LNCaP clone FGC (cell line): ENCODE results near the gene KIF21B.

Experiments
- DNase-seq: peaks from one replicate; pipeline ENCODE4 v3.0.0-alpha.2; 2011; ENCODE audit warnings: low read depth
- H3K4me3 ChIP-seq: 2 replicates; pipeline ENCODE4 v1.5.1; 2011; ENCODE audit warnings: mild to moderate bottlenecking, low read depth, low read length, control low read depth
- TF ChIP-seq, protein P1 (sequence below): IDR thresholded peaks from 2 replicates; pipeline ENCODE4 v1.5.1; 2012; ENCODE audit warnings: mild to moderate bottlenecking; ENCODE audit not compliant: control insufficient read depth, insufficient read depth; ENCODE audit errors: extremely low read depth

The KIF21B gene

DNA sequence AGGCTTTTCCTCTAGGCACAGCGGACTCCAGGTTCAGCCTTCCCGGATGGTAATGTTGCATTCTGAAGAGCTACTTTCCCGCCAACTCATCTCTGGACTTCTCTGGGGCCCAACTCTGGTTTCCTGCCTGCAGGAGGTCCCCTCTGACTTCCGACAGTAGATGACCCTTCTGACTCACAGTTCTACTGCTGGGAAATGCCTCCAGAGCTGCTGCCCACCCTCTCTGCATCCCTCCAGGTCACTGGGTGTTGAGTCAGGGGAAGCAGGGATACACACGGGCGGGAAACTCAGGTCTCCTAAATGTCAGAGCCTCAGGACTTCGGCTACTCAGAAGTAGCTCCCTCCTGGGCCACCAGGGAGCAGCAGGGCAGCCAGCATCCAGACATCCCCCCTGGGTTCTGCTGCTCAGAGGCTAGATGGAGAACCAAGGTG, 2.1 kb upstream of the KIF21B start:
- no peak for DNase-seq
- TF ChIP-seq, protein P1, sequence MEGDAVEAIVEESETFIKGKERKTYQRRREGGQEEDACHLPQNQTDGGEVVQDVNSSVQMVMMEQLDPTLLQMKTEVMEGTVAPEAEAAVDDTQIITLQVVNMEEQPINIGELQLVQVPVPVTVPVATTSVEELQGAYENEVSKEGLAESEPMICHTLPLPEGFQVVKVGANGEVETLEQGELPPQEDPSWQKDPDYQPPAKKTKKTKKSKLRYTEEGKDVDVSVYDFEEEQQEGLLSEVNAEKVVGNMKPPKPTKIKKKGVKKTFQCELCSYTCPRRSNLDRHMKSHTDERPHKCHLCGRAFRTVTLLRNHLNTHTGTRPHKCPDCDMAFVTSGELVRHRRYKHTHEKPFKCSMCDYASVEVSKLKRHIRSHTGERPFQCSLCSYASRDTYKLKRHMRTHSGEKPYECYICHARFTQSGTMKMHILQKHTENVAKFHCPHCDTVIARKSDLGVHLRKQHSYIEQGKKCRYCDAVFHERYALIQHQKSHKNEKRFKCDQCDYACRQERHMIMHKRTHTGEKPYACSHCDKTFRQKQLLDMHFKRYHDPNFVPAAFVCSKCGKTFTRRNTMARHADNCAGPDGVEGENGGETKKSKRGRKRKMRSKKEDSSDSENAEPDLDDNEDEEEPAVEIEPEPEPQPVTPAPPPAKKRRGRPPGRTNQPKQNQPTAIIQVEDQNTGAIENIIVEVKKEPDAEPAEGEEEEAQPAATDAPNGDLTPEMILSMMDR = no peak
- no peak overlapping the region for H3K4me3 ChIP-seq

DNA sequence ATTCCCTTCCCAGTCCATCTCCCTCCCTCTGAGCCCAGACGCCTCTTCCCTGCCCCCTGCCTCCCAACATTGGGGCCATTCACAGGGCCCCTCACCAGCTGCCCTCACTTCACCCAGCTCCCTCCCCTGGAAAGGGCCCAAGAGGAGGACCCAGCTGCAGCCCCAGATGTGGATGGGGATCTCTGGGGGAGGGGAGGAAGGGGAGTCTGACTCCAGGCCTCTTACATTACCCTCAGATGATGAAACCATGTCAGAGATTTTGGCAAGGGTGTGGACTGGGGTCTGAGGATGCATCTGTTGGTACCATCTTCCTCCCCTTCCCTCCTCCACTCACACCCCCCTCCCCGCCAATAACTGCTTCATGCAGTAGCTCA, 1.1 kb upstream of the KIF21B start:
- TF ChIP-seq, protein P1 = no peak
- DNase-seq = no peak
- H3K4me3 ChIP-seq = no peak overlapping the region

DNA sequence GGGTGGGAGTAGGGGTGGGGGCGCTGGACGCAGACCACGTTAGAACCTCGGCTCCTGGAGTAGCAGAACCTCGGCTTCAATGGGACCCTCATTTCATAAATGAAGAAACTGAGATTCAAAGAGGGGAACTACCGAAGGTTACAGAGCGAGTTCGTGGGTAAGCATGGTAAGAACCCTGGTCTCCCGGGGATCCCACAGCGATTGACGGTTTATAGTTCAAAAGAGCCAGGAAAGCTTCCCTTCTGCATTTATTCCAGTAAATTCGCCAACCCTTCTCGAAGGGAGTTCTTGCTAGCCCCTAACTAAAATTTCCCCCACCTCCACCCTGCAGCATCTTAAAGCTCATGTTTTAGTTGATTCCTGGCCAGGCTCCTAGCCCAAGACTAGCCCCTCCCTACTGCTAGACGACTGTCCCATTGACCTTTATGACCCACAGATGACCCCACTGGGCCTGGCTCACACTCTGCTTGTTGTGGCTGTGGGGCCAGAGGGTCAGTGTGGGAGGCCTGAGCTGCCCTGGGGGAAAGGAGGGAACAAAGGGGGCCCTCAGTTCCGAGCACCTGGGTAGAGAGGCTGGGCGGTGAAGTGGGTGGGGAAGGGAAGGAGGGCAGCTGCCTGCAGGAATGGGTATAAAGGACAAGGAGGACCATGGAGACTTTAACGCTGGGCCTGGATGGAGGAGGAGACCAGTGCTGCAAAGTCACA, 558 bp upstream of the KIF21B start:
- H3K4me3 ChIP-seq = no peak overlapping the region
- TF ChIP-seq, protein P1 = no peak
- no peak for DNase-seq

DNA sequence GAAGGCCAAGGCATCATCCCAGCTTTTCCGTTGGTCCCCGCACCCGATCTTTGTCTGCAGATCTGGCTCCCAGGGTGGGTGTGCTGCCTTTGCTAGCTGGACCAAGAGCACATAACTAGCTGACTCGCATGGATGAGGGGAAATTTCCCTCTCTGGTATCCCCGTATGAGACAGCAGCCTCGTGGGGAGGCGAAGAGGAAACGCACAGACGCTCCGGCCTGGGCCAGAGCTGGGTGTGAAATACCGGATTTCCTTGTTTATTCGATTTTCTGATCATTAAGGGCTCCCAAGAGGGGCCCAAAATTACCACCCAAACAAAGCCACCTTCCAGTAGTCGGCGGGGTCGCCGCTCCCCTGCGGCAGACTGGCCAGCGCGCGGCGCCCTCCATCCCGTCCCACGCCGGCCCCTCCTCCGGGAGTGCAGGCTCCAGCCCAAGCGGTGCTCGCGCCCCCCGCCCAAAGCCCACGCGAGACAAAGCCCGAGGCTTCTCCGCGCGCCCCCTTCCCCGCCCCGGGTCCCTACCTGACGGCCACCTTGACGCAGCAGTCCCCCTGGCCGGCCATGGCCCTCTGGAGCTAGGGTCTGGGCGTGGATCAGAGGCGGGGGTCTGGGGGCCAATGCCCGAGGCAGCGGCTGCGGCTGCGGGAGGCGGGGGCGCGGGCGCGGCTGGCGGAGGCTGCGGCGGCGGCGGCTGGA, 546 bp downstream of the KIF21B start:
- TF ChIP-seq, protein P1 = no peak
- no peak overlapping the region for H3K4me3 ChIP-seq
- no peak for DNase-seq

DNA sequence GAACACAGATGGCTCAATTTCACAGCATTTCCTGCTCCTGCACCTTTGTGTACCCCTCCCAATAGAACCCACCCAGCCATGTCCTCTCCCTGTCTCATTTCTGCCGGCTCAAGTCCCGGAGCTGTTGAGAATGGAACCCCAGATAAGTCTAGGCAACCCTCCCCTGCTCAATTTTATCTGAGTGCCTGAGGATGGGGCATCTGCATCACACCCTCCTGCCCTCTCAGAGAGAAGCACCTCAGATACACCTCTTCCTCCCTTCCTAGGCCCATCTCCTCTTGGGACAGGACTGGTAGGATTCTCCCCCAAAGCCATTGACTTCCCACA, 1.1 kb downstream of the KIF21B start:
- TF ChIP-seq, protein P1 = no peak
- no peak overlapping the region for H3K4me3 ChIP-seq
- no peak for DNase-seq

DNA sequence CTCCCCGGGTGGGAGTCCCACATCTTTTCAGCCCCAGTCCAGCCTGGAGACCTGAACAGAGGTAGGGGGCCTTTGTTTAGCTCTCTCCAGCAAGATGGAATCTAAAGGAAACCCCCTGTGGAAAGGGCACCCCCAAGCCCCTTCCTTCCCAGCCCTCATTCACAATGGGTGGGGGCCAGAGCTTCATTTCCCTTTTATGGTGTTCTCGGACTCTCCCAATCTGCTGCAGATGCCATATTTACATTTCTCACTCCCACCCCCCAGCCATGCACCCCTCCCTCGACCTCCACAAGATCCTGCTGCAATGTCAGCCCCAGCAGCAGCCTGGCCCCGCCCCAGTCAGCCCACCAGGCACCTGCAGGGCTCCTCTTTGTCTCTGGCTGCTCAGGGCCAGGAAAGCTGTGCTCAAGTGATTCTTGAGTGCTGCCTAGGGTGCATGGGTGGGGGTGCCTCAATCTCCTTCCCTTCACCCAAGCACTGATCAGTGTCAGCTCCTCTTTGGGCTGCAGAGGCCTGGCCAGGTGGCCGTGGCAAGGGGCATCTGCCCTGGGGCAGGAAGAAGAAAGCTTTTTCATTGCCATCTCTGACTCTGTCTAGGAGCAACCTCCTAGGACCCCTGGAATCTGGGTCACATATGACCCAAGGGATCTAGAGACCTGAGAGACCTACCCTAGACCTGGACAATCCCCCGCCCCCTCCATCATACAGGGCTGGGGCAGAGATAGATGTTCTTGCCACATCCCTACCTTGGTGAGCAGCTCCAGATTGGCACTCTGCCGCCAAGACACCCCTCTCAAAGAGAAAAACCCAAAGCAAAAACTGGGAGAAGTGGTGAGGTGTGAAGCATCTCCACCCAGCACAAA, 1.7 kb downstream of the KIF21B start:
- TF ChIP-seq, protein P1 = no peak
- H3K4me3 ChIP-seq = no peak overlapping the region
- no peak for DNase-seq
